Loucy (cell line): ENCODE results near the gene MRPL21.

Source experiments
- CTCF ChIP-seq: fragments of 200-600 bp; sonication (generic); conservative IDR thresholded peaks from 2 replicates; pipeline ENCODE4 v1.5.1; 2014; ENCODE audit warnings: mild to moderate bottlenecking, antibody characterized with exemption, low read length
- EZH2phosphoT487 ChIP-seq: fragments of 200-600 bp; IDR thresholded peaks from 2 replicates; pipeline ENCODE4 v1.6.1; 2018; ENCODE audit warnings: antibody characterized with exemption, mild to moderate bottlenecking, moderate library complexity, borderline replicate concordance

GRCh38 chr11:68908273-68908672, 4.6 kb upstream of the MRPL21 start:
- TF ChIP-seq CTCF (no peak), EZH2phosphoT487 (no peak)
